LNCAP (cell line): Measurements from ENCODE around the gene CPZ.

Experiments used
- CTCF ChIP-seq: fragments of 450-650 bp; IDR thresholded peaks from 2 replicates; pipeline ENCODE4 v1.5.1; 2017; ENCODE audit warnings: mild to moderate bottlenecking

The CPZ gene

GRCh38 chr4:8592366-8593263 lies at the start of gene CPZ:
Gene CPZ, plus strand, starts transcription at chr4:8592765. Its CDS starts 69 bp downstream, at chr4:8592834.
- TF ChIP-seq CTCF, result no peak

GRCh38 chr4:8542776-8543525 lies 49.6 kb upstream of the CPZ start:
- no peak for TF ChIP-seq CTCF

GRCh38 chr4:8543623-8544022 lies 48.9 kb upstream of the CPZ start:
- no peak for TF ChIP-seq CTCF

- TF ChIP-seq CTCF, result no peak
Observed at GRCh38 chr4:8544282-8544681, 48.3 kb upstream of the CPZ start.

- TF ChIP-seq CTCF, result no peak
Observed at GRCh38 chr4:8544741-8545438, 47.7 kb upstream of the CPZ start.

- no peak for TF ChIP-seq CTCF
Observed at GRCh38 chr4:8545439-8545765, 47.2 kb upstream of the CPZ start.

- TF ChIP-seq CTCF, result no peak
Observed at GRCh38 chr4:8546766-8547107, 45.8 kb upstream of the CPZ start.
